GM19099 (cell line): ENCODE results near the gene IGSF1.

Experiments
- POLR2A ChIP-seq: IDR thresholded peaks from 3 replicates; pipeline ENCODE4 v1.6.1; 2011; ENCODE audit warnings: low read depth; ENCODE audit not compliant: insufficient read length; ENCODE audit errors: extremely low read depth

The IGSF1 gene, protein sequence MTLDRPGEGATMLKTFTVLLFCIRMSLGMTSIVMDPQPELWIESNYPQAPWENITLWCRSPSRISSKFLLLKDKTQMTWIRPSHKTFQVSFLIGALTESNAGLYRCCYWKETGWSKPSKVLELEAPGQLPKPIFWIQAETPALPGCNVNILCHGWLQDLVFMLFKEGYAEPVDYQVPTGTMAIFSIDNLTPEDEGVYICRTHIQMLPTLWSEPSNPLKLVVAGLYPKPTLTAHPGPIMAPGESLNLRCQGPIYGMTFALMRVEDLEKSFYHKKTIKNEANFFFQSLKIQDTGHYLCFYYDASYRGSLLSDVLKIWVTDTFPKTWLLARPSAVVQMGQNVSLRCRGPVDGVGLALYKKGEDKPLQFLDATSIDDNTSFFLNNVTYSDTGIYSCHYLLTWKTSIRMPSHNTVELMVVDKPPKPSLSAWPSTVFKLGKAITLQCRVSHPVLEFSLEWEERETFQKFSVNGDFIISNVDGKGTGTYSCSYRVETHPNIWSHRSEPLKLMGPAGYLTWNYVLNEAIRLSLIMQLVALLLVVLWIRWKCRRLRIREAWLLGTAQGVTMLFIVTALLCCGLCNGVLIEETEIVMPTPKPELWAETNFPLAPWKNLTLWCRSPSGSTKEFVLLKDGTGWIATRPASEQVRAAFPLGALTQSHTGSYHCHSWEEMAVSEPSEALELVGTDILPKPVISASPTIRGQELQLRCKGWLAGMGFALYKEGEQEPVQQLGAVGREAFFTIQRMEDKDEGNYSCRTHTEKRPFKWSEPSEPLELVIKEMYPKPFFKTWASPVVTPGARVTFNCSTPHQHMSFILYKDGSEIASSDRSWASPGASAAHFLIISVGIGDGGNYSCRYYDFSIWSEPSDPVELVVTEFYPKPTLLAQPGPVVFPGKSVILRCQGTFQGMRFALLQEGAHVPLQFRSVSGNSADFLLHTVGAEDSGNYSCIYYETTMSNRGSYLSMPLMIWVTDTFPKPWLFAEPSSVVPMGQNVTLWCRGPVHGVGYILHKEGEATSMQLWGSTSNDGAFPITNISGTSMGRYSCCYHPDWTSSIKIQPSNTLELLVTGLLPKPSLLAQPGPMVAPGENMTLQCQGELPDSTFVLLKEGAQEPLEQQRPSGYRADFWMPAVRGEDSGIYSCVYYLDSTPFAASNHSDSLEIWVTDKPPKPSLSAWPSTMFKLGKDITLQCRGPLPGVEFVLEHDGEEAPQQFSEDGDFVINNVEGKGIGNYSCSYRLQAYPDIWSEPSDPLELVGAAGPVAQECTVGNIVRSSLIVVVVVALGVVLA (N-terminal part only)

DNA sequence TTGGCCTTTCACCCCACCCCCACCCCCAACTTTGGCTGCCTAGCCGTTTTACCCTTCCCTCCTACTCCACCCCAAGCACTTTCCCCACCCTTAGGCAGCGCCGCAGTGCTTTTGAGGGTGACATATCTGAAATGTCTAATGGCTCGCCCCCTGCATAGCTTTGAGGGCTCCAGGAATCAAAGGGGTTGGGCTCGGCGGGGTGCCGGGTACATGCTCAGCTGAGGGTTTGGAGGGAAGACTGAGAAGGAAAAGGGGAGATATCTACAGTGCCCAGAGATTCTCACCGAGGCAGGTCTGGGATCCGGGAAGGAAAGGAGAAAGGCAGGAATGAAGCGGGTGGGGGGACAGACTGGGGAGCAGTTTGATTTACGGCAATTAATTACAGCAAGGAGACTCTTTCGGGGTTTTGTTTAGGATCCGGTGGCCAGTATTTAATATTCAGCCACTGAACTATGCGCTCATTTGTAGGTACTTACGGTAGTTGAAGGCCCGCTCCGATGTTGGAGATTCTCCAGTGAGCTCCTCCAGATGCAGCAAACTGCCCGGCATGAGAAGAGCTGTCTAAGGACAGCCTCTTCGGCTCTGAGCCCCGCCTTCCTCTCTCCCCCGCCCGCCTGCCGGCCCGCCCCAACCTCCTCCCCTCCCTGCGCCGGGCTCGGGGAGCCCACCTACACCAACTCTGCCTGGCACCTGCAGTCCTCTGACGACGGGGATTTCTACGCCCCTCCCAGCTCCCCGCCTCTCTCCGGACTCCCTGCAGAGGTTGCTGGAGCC is at the start of gene IGSF1:
Gene IGSF1, minus strand, starts transcription at position 569 of the 774 bp plus-strand sequence. CDS start 2,632 bp downstream, outside the sequence.
- TF ChIP-seq POLR2A: no peak

DNA sequence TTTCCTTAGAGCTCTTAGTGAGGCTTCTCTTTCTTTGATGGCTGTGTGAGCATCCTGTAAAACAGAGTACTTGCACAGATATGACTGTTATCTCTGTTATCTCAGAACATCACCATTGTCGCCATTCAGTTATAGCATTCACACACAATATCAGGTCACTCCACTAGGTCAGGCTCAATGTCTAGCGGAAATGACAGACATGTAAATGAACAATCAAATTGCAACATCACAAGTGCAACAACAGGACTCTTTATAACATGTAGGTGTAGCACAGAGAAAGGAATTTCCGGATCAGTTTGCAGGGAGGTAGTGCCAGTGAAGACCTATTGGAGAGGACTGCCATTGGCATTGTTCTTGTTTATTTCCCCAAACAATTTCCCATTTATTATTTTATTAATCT is 43.2 kb upstream of the IGSF1 start:
- no peak for TF ChIP-seq POLR2A

DNA sequence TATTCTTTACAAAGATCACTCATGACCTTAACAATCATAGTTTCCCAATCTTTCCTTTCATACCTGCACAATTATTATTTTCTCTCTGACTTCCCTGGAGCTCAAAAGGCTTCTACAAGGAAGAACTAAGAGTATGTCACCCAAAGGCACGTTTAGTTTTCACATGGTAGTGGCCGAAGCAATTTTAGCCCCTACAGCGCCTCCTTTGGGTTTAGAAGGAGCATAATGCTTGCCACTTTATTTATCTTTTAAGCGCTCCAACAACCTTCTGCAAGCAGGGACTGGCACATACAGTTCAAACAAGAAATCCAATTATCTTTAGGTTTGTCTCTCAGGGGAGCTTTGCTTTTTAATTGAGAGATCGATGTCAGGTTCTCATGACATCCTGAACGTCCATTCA is 42.0 kb upstream of the IGSF1 start:
- TF ChIP-seq POLR2A: no peak

DNA sequence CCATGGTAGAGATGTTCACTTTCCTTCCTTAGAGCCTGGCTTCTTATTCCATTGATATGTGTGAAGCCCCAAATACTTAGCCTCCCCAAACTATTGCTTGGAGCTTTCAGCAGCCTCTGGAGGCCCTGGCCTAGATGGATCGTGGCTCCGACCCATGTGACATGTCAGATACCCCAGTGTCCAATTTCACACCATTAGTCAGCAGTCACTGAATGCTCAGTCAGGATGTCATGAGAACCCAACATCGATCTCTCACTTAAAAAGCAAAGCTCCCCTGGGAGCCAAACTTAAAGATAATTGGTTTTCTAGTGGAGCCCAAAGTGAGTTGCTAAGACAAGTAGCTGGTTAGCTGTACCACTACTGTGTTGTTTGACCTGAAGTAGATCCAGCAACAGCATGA is 41.6 kb upstream of the IGSF1 start:
- no peak for TF ChIP-seq POLR2A

DNA sequence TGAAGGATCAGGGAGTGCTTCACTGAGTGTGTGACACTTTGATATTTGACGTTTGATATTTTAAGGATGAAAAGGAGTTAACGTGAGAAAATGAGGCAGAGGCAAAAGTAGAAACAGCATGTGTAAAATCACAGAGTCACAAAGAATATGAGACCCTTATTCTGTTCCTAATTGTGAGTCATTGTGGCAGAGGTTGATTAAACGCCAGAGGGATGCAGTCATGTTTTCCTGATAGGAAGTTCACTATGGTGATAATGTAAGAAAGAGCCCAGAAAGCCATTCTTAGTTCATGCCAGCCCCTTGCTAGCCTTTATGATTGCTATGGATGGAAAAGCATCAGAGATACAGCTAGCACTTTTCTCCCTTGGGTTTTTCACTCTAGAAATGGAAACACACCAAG is 33.5 kb upstream of the IGSF1 start:
- no peak for TF ChIP-seq POLR2A

DNA sequence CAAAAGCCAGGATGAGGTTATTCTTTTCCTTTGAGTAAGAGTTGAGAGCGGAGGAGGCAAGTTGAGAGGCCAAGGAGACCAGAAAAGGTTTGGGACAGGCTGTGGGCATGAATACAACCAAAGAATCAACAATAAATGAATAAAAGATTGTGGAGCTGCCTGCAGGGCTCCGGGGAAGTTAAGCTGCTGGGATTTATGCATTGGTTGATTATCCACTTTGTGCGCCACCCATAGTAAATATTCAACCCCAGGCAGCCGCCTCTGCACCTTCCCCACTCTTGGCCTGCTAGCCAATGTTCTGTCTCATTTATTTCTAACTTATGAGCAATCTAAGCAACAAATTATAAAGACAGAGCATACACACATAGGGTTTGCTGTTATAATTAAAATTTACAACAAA is 28.2 kb upstream of the IGSF1 start:
- TF ChIP-seq POLR2A: no peak

DNA sequence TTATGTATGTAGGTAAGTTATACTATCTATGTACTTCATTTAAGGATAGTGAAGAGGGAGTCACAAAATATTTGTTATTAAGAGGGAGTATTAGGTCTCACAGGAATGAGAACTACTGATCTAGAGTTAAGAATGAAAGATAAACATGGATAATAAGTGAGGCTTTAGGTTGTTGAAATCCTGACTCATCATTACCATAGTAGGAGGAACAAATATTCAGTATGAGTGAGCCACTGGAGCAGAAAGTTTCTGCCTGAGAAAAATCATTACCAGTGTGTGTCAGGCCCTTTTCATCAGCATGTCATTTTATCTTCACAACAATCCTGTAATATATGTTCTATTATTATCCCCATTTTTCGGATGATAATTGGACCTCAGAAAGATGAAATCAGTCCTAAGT is 27.2 kb upstream of the IGSF1 start:
- TF ChIP-seq POLR2A: no peak

DNA sequence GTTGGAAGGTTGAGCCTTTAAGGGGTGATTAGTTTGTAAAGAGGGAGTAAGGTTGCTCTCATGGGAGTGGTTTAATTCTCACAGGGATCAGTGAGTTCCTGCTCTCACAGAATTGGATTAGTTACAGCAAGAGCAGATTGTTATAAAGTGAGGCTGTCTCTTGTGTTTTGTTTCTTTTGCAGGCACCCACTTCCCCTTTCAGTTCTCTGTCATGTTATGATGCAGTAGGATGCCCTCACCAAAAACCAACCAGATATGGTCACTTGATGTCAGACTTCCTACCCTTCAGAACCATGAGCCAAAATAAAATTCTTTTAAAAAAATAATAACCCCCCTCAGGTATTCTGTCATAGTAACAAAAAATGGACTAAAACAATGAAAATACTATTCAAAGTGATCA is 19.9 kb upstream of the IGSF1 start:
- no peak for TF ChIP-seq POLR2A

DNA sequence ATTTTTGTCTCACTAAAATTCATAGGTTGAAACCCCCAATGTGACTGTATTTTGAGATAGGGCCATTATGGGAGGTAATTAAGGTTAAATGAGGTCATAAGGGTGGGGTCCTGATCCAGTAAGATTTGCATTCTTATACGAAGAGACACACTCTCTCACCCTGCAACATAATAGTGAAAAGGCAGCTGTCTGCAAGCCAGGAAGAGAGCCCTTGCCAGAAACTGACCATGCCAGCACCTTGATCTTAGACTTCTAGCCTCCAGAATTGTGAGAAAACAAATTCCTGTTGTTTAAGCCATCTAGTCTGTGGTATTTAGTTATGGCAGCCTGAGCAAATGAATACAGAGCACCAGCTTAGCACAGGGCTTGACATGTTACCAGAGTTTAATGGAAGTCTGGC is 17.5 kb upstream of the IGSF1 start:
- no peak for TF ChIP-seq POLR2A

DNA sequence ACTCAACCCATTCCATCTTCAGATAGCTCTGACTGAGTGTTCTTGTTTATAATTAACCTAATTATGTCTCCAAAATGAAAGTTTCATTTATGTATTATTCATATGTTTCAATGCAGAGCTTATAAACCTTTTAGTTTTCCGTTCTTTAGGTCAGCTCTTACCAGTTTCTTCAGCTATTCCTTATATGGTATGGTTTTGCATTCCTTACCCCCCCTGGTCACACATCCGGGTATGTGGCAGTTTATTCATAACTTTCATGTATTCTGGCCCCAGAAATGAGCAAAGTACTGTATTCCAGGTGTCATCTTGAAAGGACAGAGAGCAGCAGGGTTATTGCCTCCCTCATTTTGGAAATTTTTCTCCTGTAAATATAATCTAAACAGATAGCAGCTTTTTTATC is 16.8 kb upstream of the IGSF1 start:
- TF ChIP-seq POLR2A: no peak

DNA sequence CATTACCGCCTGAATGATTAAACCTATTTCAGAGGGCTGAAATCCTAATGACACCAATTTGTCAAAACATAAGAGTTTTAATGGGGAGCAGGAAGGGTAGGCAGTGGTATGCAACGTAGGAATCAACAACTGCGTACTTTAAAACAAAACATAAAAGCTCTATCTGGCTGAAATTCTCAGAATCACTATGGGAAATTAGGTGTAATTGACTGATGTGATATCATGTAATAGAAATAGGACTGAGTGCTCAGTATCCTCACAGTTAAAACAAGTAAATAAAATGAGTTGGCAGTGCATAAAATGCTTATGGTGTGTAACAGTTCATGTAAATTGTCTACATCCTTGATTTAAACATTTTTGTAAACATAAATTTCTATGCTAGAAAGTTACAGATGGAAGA is 13.6 kb upstream of the IGSF1 start:
- no peak for TF ChIP-seq POLR2A

DNA sequence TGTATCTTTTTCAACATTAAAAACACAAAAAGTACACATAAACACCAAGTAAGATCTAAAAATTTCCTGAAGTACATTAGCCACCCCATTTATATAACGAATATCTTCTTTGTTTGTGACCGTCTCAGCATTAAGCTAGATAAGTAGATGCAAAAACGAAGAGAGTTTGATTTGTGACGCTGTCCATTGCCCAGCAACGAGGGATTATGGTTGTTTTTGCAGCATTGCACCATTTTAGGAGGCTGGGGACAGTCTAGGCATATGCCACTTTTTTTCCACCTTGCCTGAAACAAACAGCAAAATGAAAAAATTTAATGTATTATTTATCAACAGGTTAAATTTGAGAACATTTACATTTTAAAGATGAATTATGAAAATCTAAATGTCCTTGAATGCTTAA is 12.0 kb upstream of the IGSF1 start:
- TF ChIP-seq POLR2A: no peak

DNA sequence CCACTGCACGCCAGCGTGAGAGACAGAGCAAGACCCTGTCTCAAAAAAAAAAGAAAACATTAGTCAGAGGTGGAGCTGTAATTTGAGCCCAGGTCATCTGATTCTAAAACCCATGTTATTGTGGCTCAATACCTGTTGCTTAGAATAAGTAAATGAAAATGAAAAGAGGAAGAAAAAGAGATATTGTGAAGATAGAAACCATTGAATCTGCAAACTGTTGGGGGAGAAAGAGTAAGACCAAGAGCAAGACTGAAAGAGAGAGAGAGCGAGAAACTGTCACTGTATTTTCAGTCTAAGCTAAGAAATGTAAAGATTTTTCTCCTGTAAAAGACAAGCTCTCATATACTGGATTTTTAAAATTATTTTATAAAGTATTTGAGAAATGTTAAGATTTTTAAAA is 9.7 kb upstream of the IGSF1 start:
- TF ChIP-seq POLR2A: no peak

DNA sequence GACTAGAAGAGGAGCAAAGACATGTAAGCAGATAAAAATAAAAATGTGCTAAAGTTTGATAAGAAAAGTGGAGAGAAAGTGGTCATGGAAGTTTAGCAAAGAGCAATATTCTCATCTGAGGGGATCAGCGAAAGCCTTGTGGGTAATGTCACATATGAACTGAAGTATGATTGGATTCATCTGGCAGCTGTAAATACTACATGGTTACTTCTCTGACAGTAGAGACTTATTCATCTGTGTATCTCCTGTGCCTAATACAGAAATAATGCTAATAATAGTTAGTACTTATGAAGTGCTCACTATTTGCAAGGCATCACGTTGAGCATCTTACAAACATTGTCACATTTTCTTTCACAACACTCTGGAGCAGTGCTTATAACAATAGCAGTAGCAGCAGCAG is 8.9 kb upstream of the IGSF1 start:
- no peak for TF ChIP-seq POLR2A

DNA sequence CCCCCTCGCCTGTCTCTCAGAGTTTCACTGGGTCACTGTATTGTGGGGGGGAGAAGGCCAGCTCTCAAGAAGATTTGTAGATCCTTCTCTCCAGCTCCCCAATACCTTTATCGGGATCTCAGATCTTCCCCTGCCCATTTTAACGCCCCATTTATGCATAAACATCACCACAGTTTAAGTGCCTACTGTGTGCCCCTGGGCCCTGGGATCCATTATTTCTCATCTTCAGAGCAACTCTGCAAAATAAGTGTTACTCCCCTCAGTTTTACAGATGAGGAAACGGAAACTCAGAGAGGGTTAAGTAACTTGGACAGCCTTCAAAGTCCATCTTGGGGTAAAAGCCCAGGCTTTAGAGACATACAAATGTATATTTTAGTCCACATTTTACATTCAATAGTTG is 421 bp upstream of the IGSF1 start:
- TF ChIP-seq POLR2A: no peak

DNA sequence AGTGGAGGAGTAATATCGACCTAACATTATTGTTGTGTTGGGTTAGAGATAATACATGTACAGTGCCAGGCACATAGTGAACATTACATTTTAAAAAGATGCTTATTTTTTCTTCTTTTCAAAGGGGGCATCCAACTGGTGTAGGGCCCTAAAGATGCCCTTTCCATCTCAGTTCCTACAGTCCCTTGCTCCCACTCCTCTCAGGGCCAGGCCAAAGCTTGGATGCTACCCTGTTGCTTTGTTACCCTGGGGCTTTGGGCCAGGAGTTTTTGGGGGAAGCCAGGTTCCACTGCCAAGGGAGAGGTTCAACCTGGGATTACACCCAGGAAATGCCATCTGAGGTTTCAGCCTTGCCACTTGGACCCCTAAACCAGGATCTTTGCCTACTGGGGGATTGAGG is 918 bp downstream of the IGSF1 start:
- TF ChIP-seq POLR2A: no peak
